ENCODE measurements around the gene SLC9A9. TPM values are rescaled to one million over a fixed set of nuclear protein-coding genes. Genes with fewer than 3 reads are reported as not detected.

SLC9A9 gene
- polyA plus RNA-seq, 1 experiment, result 13.4 TPM

GRCh38 chr3:143750841-143751240 is 97.4 kb downstream of the SLC9A9 start:
- ChIA-PET POLR2A (no interaction called here), CTCF (interaction anchor here (0.9 to 1.5 kb wide), 3 partner anchors 13 to 146 kb away, joined by 3 to 4 read pairs (median 4); no protein-coding TSS in a partner anchor)
- DNase-seq (ENCODE audit: low read depth, low spot score), result no peak

DNA sequence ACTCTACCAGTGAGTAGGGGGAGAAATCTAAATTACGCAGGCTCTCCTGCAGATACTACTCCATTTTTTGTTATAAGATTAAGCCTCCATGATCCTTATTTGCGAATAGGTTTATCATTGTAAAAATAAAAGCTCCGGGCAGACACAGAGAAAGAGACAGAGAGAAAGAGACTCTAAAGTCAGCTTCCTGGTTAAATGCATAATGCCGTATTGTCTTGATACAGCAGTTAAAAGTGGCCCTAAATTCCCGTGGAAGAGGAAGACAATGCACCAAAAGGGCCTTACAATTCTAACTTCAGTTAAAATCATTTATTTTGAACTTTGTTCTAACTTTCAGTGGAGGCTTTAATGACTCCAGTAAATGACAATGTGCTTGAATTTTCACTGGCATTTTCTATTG is 98.3 kb downstream of the SLC9A9 start:
- Histone ChIP-seq H3K4me3 (ENCODE audit: low read depth, low read length) (no peak overlapping the region), H3K27ac (ENCODE audit: low read depth, low read length) (no peak overlapping the region), H3K9me3 (ENCODE audit: control insufficient read depth, insufficient read depth, low read length) (no peaks in the 10 kb centered on the region), H3K27me3 (ENCODE audit: control insufficient read depth, insufficient read depth, low read length) (no peaks in the 10 kb centered on the region)
- no peak for DNase-seq (ENCODE audit: low read depth, low spot score)
- ChIA-PET POLR2A (no interaction called here), CTCF (interaction anchor here (0.9 to 1.5 kb wide), 3 partner anchors 14 to 146 kb away, joined by 3 to 4 read pairs (median 4); no protein-coding TSS in a partner anchor)
- TF ChIP-seq CTCF (IDR thresholded peaks at IDR 0.05; ENCODE audit: low read depth, low read length), result no peak

More at GRCh38 chr3:143750841-143751240, 97.4 kb downstream of the SLC9A9 start:
- no peaks in the 10 kb centered on the region for H3K9me3 ChIP-seq (ENCODE audit: control insufficient read depth, insufficient read depth, low read length)
- no peak overlapping the region for H3K27ac ChIP-seq (ENCODE audit: low read depth, low read length)
- TF ChIP-seq CTCF (IDR thresholded peaks at IDR 0.05; ENCODE audit: low read depth, low read length), result no peak
- H3K4me3 ChIP-seq (ENCODE audit: low read depth, low read length), result no peak overlapping the region
- H3K27me3 ChIP-seq (ENCODE audit: control insufficient read depth, insufficient read depth, low read length), result no peaks in the 10 kb centered on the region

DNA sequence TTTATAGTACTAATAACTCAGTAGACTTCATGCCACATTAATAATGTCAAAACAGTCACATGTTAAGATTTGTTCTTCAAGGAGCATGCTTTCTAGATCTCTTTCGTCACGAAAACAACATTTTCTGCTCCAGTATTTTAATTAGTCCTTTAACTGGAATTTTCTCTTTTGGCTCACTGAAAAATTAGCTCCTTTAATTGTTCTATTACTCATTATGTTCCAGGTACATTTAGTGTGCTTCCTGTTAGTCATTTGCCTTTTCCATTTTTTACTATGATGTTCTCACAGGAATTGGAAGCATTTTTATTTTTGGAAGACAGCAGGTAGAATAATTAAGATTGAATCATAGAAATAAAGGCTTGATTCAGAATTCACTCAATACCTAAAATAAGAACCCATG is 111.2 kb downstream of the SLC9A9 start:
- no peak for DNase-seq (ENCODE audit: low read depth, low spot score)
- Histone ChIP-seq H3K27ac (ENCODE audit: low read depth, low read length) (no peak overlapping the region), H3K4me3 (ENCODE audit: low read depth, low read length) (no peak overlapping the region), H3K27me3 (ENCODE audit: control insufficient read depth, insufficient read depth, low read length) (no peaks in the 10 kb centered on the region), H3K9me3 (ENCODE audit: control insufficient read depth, insufficient read depth, low read length) (no peaks in the 10 kb centered on the region)
- TF ChIP-seq CTCF (IDR thresholded peaks at IDR 0.05; ENCODE audit: low read depth, low read length), result no peak
- ChIA-PET POLR2A (interaction anchor here (0.7 kb wide), 1 partner anchor 697 kb away, joined by 5 read pairs; no protein-coding TSS in a partner anchor), CTCF (no interaction called here)

- POLR2A ChIA-PET, result interaction anchor here (0.7 kb wide), 1 partner anchor 696 kb away, joined by 5 read pairs; no protein-coding TSS in a partner anchor
- CTCF ChIA-PET, result no interaction called here
- no peaks in the 10 kb centered on the region for H3K27me3 ChIP-seq (ENCODE audit: control insufficient read depth, insufficient read depth, low read length)
- H3K4me3 ChIP-seq (ENCODE audit: low read depth, low read length), result no peak overlapping the region
- H3K27ac ChIP-seq (ENCODE audit: low read depth, low read length), result no peak overlapping the region
- TF ChIP-seq CTCF (IDR thresholded peaks at IDR 0.05; ENCODE audit: low read depth, low read length), result no peak
- no peak for DNase-seq (ENCODE audit: low read depth, low spot score)
- H3K9me3 ChIP-seq (ENCODE audit: control insufficient read depth, insufficient read depth, low read length), result no peaks in the 10 kb centered on the region
Observed at GRCh38 chr3:143736205-143736997, 111.9 kb downstream of the SLC9A9 start.

DNA sequence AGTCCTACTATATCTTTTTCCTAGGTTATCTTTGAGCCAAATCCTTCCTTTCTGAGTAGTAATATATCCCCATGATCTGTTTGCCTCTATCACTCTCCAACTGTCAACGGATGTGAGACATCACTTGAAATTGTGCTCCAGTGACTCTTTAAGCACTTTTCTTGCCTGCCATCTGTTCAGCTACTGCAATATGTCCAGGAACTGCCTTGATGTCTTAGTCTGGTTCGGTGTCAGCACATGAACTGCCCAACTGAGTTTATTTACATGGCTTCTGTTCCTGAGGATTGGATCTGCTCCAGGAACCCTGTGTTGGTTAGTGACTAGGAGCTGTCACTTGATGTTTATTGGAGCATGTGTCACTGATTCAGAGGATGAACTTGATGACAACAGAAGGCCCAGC is 116.5 kb downstream of the SLC9A9 start:
- ChIA-PET CTCF (no interaction called here), POLR2A (no interaction called here)
- Histone ChIP-seq H3K27me3 (ENCODE audit: control insufficient read depth, insufficient read depth, low read length) (no peaks in the 10 kb centered on the region), H3K27ac (ENCODE audit: low read depth, low read length) (no peak overlapping the region), H3K4me3 (ENCODE audit: low read depth, low read length) (no peak overlapping the region), H3K9me3 (ENCODE audit: control insufficient read depth, insufficient read depth, low read length) (no peaks in the 10 kb centered on the region)
- no peak for TF ChIP-seq CTCF (IDR thresholded peaks at IDR 0.05; ENCODE audit: low read depth, low read length)
- DNase-seq (ENCODE audit: low read depth, low spot score), result no peak

All from AG04450 (cell line).